ENCODE measurements around the gene TLE4.

GRCh38 chr9:79684711-79685575, 113.2 kb downstream of the TLE4 start:
- no peak for TF ChIP-seq CTCF (IDR thresholded peaks at IDR 0.05)
- no peak for TF ChIP-seq POLR2A (IDR thresholded peaks at IDR 0.05)

All from Peyer's patch (tissue), 4 donors.